ENCODE results near the gene ANKRD27.
"Not testable (repeated sequence)": the region's sequence is repeated elsewhere in the genome, so short reads cannot be mapped to it uniquely, and the experiment has no call there.

The ANKRD27 gene

DNA sequence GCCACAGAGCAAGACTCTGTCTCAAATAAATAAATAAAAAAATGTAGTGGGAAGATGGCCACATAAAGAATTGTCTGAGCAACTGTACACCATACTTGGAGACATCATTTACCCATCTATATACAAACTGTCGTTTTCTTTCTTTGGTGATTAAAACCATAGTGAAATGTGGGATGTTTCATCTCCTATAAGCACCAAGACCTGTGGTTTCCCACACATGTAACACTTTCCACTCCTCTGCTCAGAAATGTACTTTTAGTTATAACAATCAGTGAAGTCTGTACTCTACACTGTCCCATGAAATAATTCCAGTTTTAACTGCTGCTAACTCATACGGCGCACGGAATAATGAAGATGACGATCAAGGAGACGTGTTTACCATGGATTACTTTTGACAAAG lies 75.7 kb downstream of the ANKRD27 start:
- DNase-seq: no peak

GRCh38 chr19:32598022-32598421 lies 77.0 kb downstream of the ANKRD27 start:
- DNase-seq: no peak

DNA sequence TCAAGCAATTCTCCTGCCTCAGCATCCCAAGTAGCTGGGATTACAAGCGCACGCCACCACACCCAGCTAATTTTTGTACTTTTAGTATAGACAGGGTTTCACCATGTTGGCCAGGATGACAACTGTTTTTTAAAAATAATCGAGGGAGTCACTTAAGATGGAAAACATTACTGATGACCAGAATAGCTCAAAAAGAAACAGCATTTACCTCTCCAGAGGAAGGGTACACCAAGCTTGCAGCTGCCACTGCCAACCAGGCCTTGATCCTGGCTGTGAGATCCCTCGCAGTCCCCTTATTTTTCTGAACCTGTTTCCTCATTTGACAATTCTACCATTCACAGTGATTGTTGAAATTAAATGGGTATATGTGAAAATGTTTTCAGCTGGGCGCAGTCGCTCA lies 79.5 kb downstream of the ANKRD27 start:
- DNase-seq: no peak

- no peak for DNase-seq
These were observed 81.0 kb downstream of the ANKRD27 start for GRCh38 chr19:32594021-32594420.

GRCh38 chr19:32587747-32588504 lies 87.1 kb downstream of the ANKRD27 start:
- DNase-seq: not testable (repeated sequence)

- DNase-seq: no peak
These were observed 93.2 kb downstream of the ANKRD27 start for GRCh38 chr19:32581705-32582179.

GRCh38 chr19:32580901-32581704 lies 93.9 kb downstream of the ANKRD27 start, which contains the start of gene PDCD5:
Gene PDCD5, plus strand, starts transcription at chr19:32581190. Its CDS starts 72 bp downstream, at chr19:32581262.
- peak; percentile 97 for DNase-seq

GRCh38 chr19:32580353-32580900 lies 94.6 kb downstream of the ANKRD27 start:
- DNase-seq: no peak

GRCh38 chr19:32576790-32577189 lies 98.2 kb downstream of the ANKRD27 start:
- no peak for DNase-seq

- DNase-seq: no peak
These were observed 101.5 kb downstream of the ANKRD27 start for GRCh38 chr19:32573492-32573794.

DNA sequence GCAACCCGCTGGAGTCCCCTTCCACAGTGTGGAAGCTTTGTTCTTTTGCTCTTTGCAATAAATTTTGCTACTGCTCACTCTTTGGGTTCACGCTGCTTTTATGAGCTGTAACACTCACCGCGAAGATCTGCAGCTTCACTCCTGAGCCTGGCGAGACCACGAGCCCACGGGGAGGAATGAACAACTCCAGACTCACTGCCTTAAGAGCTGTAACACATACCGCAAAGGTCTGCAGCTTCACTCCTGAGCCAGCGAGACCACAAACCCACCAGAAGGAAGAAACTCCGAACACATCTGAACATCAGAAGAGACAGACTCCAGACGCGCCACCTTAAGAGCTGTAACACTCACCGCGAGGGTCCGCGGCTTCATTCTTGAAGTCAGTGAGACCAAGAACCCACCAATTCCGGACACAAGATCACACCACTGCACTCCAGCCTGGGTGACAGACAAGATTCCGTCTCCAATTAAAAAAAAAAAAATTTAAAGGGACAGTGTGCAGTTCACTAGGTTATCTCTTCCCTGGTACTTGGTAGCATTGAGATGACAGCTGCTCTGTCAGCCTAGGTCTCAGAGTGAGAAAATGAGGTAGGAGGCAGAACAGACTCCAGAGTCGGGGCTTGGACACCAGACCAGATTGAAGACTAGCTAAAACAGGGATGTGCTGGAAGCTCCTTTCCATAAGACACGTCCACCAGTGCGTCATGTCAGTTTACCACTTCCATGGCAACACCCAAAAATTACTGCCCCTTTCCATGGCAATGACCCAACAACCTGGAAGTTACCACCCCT lies 102.1 kb downstream of the ANKRD27 start:
- not testable (repeated sequence) for DNase-seq

DNA sequence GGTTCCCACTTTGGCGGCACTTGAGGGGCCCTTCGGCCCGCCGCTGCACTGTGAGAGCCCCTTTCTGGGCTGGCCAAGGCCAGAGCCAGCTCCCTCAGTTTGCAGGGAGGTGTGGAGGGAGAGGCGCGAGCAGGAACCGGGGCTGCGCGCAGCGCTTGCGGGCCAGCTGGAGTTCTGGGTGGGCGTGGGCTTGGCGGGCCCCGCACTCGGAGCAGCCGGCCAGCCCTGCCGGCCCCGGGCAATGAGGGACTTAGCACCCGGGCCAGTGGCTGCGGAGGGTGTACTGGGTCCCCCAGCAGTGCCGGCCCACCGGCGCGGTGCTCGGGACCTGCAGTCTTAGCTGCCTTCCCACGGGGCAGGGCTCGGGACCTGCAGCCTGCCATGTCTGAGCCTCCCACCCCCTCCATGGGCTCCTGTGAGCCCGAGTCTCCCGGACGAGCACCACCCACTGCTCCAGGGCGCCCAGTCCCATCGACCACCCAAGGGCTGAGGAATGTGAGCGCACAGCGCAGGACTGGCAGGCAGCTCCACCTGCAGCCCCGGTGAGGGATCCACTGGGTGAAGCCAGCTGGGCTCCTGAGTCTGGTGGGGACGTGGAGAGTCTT lies 103.4 kb downstream of the ANKRD27 start:
- DNase-seq: not testable (repeated sequence)

DNA sequence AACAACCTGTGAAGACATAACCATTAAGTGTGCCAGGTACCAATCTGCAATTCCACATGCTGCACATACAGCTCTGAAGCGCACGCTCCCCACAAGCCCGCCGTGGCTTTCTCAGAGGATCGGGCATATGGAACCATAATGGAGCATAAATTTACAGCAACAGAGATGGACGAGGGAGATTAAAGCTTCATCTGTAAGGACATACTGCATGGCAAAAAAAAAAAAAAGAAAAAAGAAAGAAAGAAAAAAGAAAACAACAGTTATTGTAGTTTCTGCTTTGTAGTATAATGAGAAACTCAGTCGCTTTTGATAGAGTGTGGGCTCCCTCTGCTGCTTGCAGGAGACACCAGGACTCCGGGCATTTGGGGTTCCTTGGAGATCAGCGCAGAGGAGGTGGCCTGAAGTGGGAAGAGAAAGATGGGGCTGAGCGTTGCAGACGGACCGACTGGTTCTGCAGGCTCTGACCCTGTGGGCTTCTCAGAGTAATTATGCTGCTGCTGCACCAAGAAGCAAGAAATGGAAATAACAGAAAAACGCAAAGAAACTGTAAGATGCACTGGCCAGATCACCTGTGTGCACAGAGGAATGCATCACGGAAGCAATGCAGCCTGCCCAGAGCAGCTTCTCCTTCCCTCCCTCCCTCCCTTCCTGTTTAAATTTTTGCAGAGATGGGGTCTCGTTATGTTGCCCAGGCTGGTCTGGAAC lies 104.7 kb downstream of the ANKRD27 start:
- DNase-seq: peak; percentile 44 to 46

- no peak for DNase-seq
These were observed 107.5 kb downstream of the ANKRD27 start for GRCh38 chr19:32567486-32567885.

DNA sequence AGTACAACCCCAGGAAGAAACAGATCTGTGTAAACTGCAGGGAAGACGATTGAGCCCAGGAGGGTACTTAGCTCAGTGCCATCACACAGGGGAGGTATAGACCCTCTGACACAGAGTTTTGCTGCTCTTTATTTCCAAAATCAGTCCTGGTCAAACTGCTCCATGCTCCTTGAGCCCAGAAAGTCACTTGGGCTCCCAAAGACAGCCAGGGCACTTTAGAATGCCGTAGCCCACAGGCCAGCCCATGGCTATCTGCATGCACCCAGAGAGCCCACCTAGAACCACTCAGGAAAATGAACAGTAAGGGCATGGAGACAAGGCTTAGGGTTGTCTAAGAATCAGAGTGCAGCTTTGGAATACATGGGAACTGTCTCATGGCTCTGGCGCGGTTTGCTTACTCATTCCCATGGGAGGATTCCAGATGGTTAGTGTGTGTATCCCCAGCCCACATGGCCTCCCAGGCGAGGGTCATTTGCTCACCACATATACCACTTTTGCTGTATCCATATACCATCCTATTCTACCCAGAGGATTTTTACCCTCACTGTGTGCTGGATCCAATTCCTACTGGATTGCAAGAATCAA lies 108.6 kb downstream of the ANKRD27 start:
- DNase-seq: no peak

DNA sequence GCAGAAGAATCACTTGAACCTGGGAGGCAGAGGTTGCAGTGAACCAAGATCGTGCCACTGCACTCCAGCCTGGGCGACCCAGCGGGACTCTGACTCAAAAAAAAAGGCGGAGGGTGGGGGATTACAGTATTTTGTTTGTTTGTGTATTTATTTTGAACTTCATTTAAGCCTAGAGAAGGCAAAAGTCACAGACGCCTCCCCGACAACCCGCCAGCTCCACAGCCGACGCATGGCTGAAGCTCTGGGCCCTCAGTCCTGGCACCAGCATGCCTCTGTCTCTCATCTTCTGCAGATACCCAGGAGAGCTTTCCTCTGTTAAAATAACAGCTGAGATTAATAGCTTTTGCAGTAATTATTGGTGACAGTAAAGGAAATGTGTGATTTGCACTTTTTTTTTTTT lies 111.2 kb downstream of the ANKRD27 start:
- DNase-seq: no peak

DNA sequence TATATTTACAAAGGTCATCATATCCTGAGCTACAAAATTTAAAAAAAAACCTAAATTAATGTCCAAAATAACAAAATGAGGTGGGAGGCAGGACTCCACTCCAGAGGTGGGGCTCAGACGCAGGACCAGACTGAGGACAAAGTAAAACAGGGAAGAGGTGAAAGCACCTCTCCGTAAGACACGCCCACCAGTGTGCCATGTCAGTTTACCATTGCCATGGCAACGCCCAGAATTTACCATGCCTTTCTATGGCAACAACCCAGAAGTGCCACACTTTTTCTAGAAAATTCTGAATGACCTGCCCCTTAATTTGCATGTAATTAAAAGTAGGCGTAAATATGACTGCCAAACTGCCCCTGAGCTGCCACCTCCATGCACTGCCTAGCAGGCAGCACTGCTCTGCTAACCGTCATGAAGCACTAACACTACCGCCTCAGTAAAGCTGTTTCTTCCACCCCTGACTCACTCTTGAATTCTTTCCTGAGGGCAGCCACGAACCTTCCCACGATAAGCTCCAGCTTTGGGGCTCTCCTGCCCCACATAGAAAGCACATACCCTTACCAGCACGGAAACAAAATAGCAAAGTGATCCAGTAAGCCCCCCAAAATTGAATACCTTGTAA lies 116.3 kb downstream of the ANKRD27 start:
- no peak for DNase-seq

GRCh38 chr19:32555786-32556185 lies 119.2 kb downstream of the ANKRD27 start:
- DNase-seq: no peak

DNA sequence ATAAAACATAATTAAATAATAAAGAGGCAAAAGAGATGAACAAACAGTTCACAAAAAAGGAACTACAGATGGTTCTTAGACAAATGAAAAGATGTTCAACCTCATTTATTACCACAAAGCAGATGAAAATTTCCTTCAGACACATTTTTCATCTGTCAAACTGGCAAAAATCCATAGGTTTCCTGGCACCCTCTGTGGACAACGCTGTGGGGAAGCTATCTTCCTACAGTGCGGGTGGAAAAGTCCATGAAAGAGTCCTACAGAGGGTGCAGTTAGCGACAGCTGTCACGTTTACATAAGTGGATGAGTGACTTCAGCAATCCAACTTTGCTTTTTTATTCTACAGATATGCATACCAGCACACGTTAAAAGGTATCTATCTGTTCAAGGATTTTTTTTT lies 124.3 kb downstream of the ANKRD27 start:
- DNase-seq: no peak

Data from activated CD4-positive, alpha-beta T cell treated with anti-CD3 and anti-CD28 coated beads, Interleukin-2, amount 50 U/mL, for 4 hours (primary cell).